OCI-LY7 (cell line): ENCODE measurements around the gene MYO1B. TPM values are rescaled to one million over a fixed set of nuclear protein-coding genes. Genes with fewer than 3 reads are reported as not detected.

Experiments used
- BruUV-seq: library from RNA; stranded (reverse); fragments of 400-500 nt; replicated peaks from 2 replicates; lab custom pipeline; 2021; lab: Mats Ljungman, UMichigan
- CTCF ChIA-PET: fragments of 300-600 bp; sonication (Branson Sonifier 250); formaldehyde crosslinking; loops from one replicate; lab custom pipeline; 2022; ENCODE audit warnings: antibody characterized with exemption; ENCODE audit not compliant: unreplicated experiment; lab: Charles Lee
- POLR2A ChIA-PET: fragments of 300-600 bp; sonication (Branson Sonifier 250); formaldehyde crosslinking; loops from one replicate; lab custom pipeline; 2022; ENCODE audit warnings: antibody characterized with exemption; lab: Charles Lee
- DNase-seq: peaks from one replicate; pipeline ENCODE4 v3.0.0-alpha.2; 2015; ENCODE audit warnings: low spot score
- H2AFZ ChIP-seq: fragments of 200-600 bp; sonication (generic), shearing (Covaris generic); 2 replicates; pipeline ENCODE4 v1.6.1; 2014; ENCODE audit warnings: mild to moderate bottlenecking, antibody characterized with exemption, low read length, moderate library complexity
- H3K27ac ChIP-seq: fragments of 200-600 bp; sonication (generic); 2 replicates; pipeline ENCODE4 v1.5.1; 2014; ENCODE audit warnings: mixed run types, low read depth, mild to moderate bottlenecking, moderate library complexity, low read length, inconsistent platforms; ENCODE audit not compliant: poor library complexity, severe bottlenecking
- H3K36me3 ChIP-seq: fragments of 200-600 bp; sonication (generic); 2 replicates; pipeline ENCODE4 v1.6.1; 2014; ENCODE audit warnings: mild to moderate bottlenecking, antibody characterized with exemption, low read length, moderate library complexity, mixed read lengths; ENCODE audit not compliant: insufficient read depth
- H3K4me1 ChIP-seq: fragments of 200-600 bp; sonication (generic); 2 replicates; pipeline ENCODE4 v1.5.1; 2014; ENCODE audit warnings: mild to moderate bottlenecking, low read length; ENCODE audit not compliant: insufficient read depth, poor library complexity, severe bottlenecking
- H3K4me2 ChIP-seq: fragments of 200-600 bp; sonication (generic); 2 replicates; pipeline ENCODE4 v1.6.1; 2014; ENCODE audit warnings: mild to moderate bottlenecking, low read length
- H3K4me3 ChIP-seq: fragments of 200-600 bp; sonication (generic); 2 replicates; pipeline ENCODE4 v1.5.1; 2014; ENCODE audit warnings: mild to moderate bottlenecking, low read depth, low read length; ENCODE audit not compliant: poor library complexity, severe bottlenecking
- H3K79me2 ChIP-seq: fragments of 200-600 bp; sonication (generic); 2 replicates; pipeline ENCODE4 v1.6.1; 2016; ENCODE audit warnings: low read depth, mild to moderate bottlenecking, low read length, moderate library complexity, mixed read lengths; ENCODE audit not compliant: insufficient read depth
- H3K9me2 ChIP-seq: fragments of 200-600 bp; sonication (generic); 2 replicates; pipeline ENCODE4 v1.6.1; 2016; ENCODE audit warnings: mild to moderate bottlenecking, low read length, mixed read lengths; ENCODE audit not compliant: insufficient read depth
- H3K9me3 ChIP-seq: fragments of 200-600 bp; sonication (generic); 2 replicates; pipeline ENCODE4 v1.6.1; 2014; ENCODE audit warnings: mild to moderate bottlenecking, mixed run types, low read length, mixed read lengths
- H4K20me1 ChIP-seq: fragments of 200-600 bp; sonication (generic); 2 replicates; pipeline ENCODE4 v1.6.1; 2014; ENCODE audit warnings: mild to moderate bottlenecking, antibody characterized with exemption, low read length, moderate library complexity, mixed read lengths; ENCODE audit not compliant: insufficient read depth
- CTCF ChIP-seq: fragments of 200-600 bp; sonication (generic); conservative IDR thresholded peaks from 2 replicates; pipeline ENCODE4 v1.5.1; 2014; ENCODE audit warnings: mild to moderate bottlenecking, antibody characterized with exemption, low read length, moderate library complexity, mixed read lengths
- EZH2phosphoT487 ChIP-seq: fragments of 200-600 bp; sonication (generic); IDR thresholded peaks from 2 replicates; pipeline ENCODE4 v1.6.1; 2018; ENCODE audit warnings: low read depth, borderline replicate concordance, mild to moderate bottlenecking, mixed run types, antibody characterized with exemption, low read length, moderate library complexity, mixed read lengths
- intact Hi-C: fragments of 100-400 bp; cut with micrococcal nuclease; formaldehyde crosslinking; loops from one replicate; pipeline ENCODE4 v1.10.0; 2022; ENCODE audit not compliant: unreplicated experiment
- total RNA-seq, 2 experiments: library from RNA; depleted of rRNA in 1 of 2; stranded (reverse); fragments of >200 nt in 1 of 2; shearing (Covaris generic) in 1 of 2; gene quantifications; 2 replicates each; pipeline ENCODE4 v1.2.3, GENCODE V29; 2014 to 2022

MYO1B gene
- total RNA-seq, 2 experiments from 2014 or later = not detected

GRCh38 chr2:191384829-191385228, 139.6 kb downstream of the MYO1B start:
- CTCF ChIA-PET = no interaction called here
- intact Hi-C loops = no loop called here
- Histone ChIP-seq H3K36me3 (no peaks in the 10 kb centered on the region), H3K9me2 (no peaks in the 10 kb centered on the region), H3K4me3 (no peak overlapping the region), H3K4me2 (no peak overlapping the region), H2AFZ (no peak overlapping the region), H3K4me1 (peaks cover 15% of the 10 kb centered on the region), H3K79me2 (no peaks in the 10 kb centered on the region), H3K27ac (no peak overlapping the region), H4K20me1 (no peaks in the 10 kb centered on the region), H3K9me3 (no peaks in the 10 kb centered on the region)
- no peak for TF ChIP-seq EZH2phosphoT487
- TF ChIP-seq CTCF = no peak
- POLR2A ChIA-PET = no interaction called here
- no peak for DNase-seq
- no TSS peak for BruUV-seq

GRCh38 chr2:191385416-191386160, 140.4 kb downstream of the MYO1B start:
- H3K79me2 ChIP-seq = no peaks in the 10 kb centered on the region
- TF ChIP-seq CTCF = no peak
- TF ChIP-seq EZH2phosphoT487 = no peak
- no peaks in the 10 kb centered on the region for H4K20me1 ChIP-seq
- no TSS peak for BruUV-seq
- no peak overlapping the region for H3K27ac ChIP-seq
- H3K9me3 ChIP-seq = no peaks in the 10 kb centered on the region
- ChIA-PET CTCF (no interaction called here), POLR2A (interaction anchor here (1.3 kb wide), 1 partner anchor 44 kb away, joined by 5 read pairs; no protein-coding TSS in a partner anchor)
- H3K36me3 ChIP-seq = no peaks in the 10 kb centered on the region
- peaks cover 21% of the 10 kb centered on the region for H3K4me1 ChIP-seq
- H3K4me3 ChIP-seq = no peak overlapping the region
- DNase-seq = peak; percentile 43
- no peaks in the 10 kb centered on the region for H3K9me2 ChIP-seq
- intact Hi-C loops = no loop called here
- no peak overlapping the region; the same call in 1 of the 2 replicates for H3K4me2 ChIP-seq
- no peak overlapping the region for H2AFZ ChIP-seq

GRCh38 chr2:191386938-191387536, 141.8 kb downstream of the MYO1B start:
- Histone ChIP-seq H2AFZ (no peak overlapping the region), H4K20me1 (no peaks in the 10 kb centered on the region), H3K27ac (no peak overlapping the region), H3K4me2 (no peak overlapping the region), H3K4me1 (peaks cover 35% of the 10 kb centered on the region), H3K9me2 (no peaks in the 10 kb centered on the region), H3K4me3 (no peak overlapping the region), H3K36me3 (no peaks in the 10 kb centered on the region), H3K9me3 (no peaks in the 10 kb centered on the region), H3K79me2 (no peaks in the 10 kb centered on the region)
- DNase-seq = no peak
- no peak for TF ChIP-seq EZH2phosphoT487
- no peak for TF ChIP-seq CTCF
- intact Hi-C loops = no loop called here
- BruUV-seq = no TSS peak
- ChIA-PET POLR2A (interaction anchor here (1.3 kb wide), 1 partner anchor 42 kb away, joined by 5 read pairs; no protein-coding TSS in a partner anchor), CTCF (no interaction called here)
